Natural killer cell (primary cell): Measurements from ENCODE around the gene ZBTB32. TPM values are rescaled to one million over a fixed set of nuclear protein-coding genes. Genes with fewer than 3 reads are reported as not detected.

Experiments used
- ATAC-seq, 3 donors: fragments of 150-1000 bp in 2 of 3; fragments of 200-7000 bp in 1 of 3; cut with Tn5 transposase; 1 replicate in 1 of 3; 2 replicates in 2 of 3; pipeline ENCODE4 v1.10.0; 2021; ENCODE audit warnings: mild to moderate bottlenecking in 2 of 3, moderate library complexity in 2 of 3
- DNase-seq, 2 donors: peaks; one replicate each; pipeline versions ENCODE4 v3.0.0 to v3.0.0-alpha.2; 2013 to 2021; ENCODE audit warnings: mixed read lengths in 1 of 2
- H3K27ac ChIP-seq: one replicate; pipeline ENCODE4 v1.5.1; 2013; ENCODE audit warnings: mild to moderate bottlenecking, low read length
- H3K27me3 ChIP-seq: one replicate; pipeline ENCODE4 v1.6.1; 2013; ENCODE audit warnings: low read length; ENCODE audit not compliant: control insufficient read depth, insufficient read depth
- H3K36me3 ChIP-seq: one replicate; pipeline ENCODE4 v1.6.1; 2013; ENCODE audit warnings: low read length; ENCODE audit not compliant: control insufficient read depth, insufficient read depth
- H3K4me1 ChIP-seq: one replicate; pipeline ENCODE4 v1.6.1; 2013; ENCODE audit warnings: low read length; ENCODE audit not compliant: control insufficient read depth, insufficient read depth
- H3K4me3 ChIP-seq: one replicate; pipeline ENCODE4 v1.5.1; 2013; ENCODE audit warnings: low read length
- H3K9me3 ChIP-seq: one replicate; pipeline ENCODE4 v1.6.1; 2013; ENCODE audit warnings: low read length; ENCODE audit not compliant: control insufficient read depth, insufficient read depth
- H3K27ac Mint-ChIP-seq, 2 donors: one replicate each; pipeline ENCODE4 v1.8.0; 2022; ENCODE audit warnings: mild to moderate bottlenecking in 2 of 2, mixed read lengths in 2 of 2, moderate library complexity in 1 of 2
- H3K27me3 Mint-ChIP-seq, 2 donors: one replicate each; pipeline ENCODE4 v1.8.0; 2022; ENCODE audit warnings: low read depth in 2 of 2, mixed read lengths in 2 of 2
- H3K36me3 Mint-ChIP-seq: one replicate; pipeline ENCODE4 v1.8.0; 2022; ENCODE audit warnings: mixed read lengths
- H3K4me1 Mint-ChIP-seq, 2 donors: one replicate each; pipeline ENCODE4 v1.8.0; 2022; ENCODE audit warnings: mixed read lengths in 2 of 2
- H3K4me3 Mint-ChIP-seq: one replicate; pipeline ENCODE4 v1.8.0; 2022; ENCODE audit warnings: mild to moderate bottlenecking, moderate library complexity, mixed read lengths
- H3K9me3 Mint-ChIP-seq, 2 donors: one replicate each; pipeline ENCODE4 v1.8.0; 2022; ENCODE audit warnings: mixed read lengths in 2 of 2
- WGBS: methylation state at CpG from one replicate; pipeline ENCODE4 v1.1.7; 2013; ENCODE audit warnings: missing lambda C conversion rate; ENCODE audit not compliant: insufficient coverage; 5-methylcytosine and 5-hydroxymethylcytosine counted together
- intact Hi-C: fragments of 100-400 bp; cut with micrococcal nuclease; formaldehyde crosslinking; loops from one replicate; pipeline ENCODE4 v1.14.2; 2022
- total RNA-seq, 4 donors: library from RNA; stranded (reverse); fragments of 120-200 nt in 1 of 4; gene quantifications; one replicate each; pipeline versions ENCODE4 v1.2.3 to v1.2.4, GENCODE V29; 2013 to 2022
- TF ChIP-seq, protein P1 (sequence below): fragments of 200-600 bp; IDR thresholded peaks from one replicate; pipeline ENCODE4 v1.8.0; 2022; ENCODE audit warnings: antibody characterized with exemption

Gene ZBTB32
- total RNA-seq, 3 donors from 2014 or later (not counting 1 experiment from before 2014, with no cell fraction given), result 0.27 to 1.8 (median 0.35) TPM

DNA sequence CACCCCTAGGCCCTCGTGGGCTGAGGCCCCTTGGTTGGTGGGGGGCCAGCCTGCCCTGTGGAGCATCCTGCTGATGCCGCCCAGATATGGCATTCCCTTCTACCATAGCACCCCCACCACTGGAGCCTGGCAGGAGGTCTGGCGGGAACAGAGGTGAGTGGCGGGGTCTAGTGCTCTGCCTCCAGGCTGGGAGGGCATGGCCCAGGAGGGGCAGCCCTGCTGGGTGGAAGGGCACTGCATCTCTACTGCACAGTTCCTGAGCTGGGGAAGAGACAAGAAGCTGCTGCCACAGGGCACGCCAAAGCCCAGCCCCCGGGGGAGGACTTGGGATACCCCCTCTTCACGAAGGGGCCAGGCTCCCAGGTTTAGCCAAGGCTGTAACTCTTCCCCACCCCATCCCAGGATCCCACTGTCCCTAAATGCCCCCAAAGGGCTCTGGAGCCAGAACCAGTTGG, 11.0 kb downstream of the ZBTB32 start:
- Mint-ChIP-seq H3K27ac (no peak overlapping the region), H3K9me3 (no peaks in the 10 kb centered on the region), H3K36me3 (no peaks in the 10 kb centered on the region), H3K27me3 (no peaks in the 10 kb centered on the region), H3K4me3 (no peak overlapping the region), H3K4me1 (peaks cover 15 to 45% of the 10 kb centered on the region in 2 donors)
- ATAC-seq, result no peak
- Histone ChIP-seq H3K27ac (peak overlapping the region; percentile 79), H3K9me3 (no peaks in the 10 kb centered on the region), H3K36me3 (peaks cover 4% of the 10 kb centered on the region), H3K4me3 (no peak overlapping the region), H3K4me1 (peaks cover 53% of the 10 kb centered on the region), H3K27me3 (no peaks in the 10 kb centered on the region)
- intact Hi-C loops, result no loop called here
- WGBS, result 89% methylated on average over 7 of the region's 7 CpGs
- no peak for DNase-seq
- TF ChIP-seq, protein P1, sequence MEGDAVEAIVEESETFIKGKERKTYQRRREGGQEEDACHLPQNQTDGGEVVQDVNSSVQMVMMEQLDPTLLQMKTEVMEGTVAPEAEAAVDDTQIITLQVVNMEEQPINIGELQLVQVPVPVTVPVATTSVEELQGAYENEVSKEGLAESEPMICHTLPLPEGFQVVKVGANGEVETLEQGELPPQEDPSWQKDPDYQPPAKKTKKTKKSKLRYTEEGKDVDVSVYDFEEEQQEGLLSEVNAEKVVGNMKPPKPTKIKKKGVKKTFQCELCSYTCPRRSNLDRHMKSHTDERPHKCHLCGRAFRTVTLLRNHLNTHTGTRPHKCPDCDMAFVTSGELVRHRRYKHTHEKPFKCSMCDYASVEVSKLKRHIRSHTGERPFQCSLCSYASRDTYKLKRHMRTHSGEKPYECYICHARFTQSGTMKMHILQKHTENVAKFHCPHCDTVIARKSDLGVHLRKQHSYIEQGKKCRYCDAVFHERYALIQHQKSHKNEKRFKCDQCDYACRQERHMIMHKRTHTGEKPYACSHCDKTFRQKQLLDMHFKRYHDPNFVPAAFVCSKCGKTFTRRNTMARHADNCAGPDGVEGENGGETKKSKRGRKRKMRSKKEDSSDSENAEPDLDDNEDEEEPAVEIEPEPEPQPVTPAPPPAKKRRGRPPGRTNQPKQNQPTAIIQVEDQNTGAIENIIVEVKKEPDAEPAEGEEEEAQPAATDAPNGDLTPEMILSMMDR, result no peak

DNA sequence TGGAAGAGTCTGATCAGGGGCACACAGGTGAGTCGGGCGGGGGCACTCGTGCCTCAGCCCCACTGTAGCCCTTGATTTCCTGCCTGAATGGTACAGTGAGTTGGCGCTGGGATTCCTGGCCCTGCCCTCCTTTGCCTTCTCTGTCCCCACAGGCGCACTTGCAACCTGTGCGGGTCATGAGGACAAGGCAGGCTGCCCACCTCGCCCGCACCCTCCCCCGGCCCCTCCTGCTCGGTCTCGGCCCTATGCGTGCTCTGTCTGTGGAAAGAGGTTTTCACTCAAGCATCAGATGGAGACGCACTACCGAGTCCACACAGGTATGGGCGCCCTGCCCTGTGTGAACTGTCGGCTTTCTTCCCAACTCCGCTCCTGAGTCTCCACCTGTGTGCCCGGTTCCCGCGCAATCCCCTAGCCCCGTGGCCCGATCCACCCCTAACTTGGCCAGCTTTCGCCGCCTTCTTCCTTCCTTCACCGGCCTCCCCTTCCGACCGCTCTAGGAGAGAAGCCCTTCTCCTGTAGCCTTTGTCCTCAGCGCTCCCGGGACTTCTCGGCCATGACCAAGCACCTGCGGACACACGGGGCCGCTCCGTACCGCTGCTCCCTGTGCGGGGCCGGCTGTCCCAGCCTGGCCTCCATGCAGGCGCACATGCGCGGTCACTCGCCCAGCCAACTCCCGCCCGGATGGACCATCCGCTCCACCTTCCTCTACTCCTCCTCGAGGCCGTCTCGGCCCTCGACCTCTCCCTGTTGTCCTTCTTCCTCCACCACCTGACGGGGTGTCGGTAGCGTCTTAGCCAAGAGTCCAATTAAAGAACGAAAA, 11.8 kb downstream of the ZBTB32 start:
- Mint-ChIP-seq H3K4me1 (peaks cover 16 to 51% of the 10 kb centered on the region in 2 donors), H3K4me3 (peak overlapping the region; percentile 99)
- DNase-seq, result peak in 1 of 2 donors; percentile 55

DNA sequence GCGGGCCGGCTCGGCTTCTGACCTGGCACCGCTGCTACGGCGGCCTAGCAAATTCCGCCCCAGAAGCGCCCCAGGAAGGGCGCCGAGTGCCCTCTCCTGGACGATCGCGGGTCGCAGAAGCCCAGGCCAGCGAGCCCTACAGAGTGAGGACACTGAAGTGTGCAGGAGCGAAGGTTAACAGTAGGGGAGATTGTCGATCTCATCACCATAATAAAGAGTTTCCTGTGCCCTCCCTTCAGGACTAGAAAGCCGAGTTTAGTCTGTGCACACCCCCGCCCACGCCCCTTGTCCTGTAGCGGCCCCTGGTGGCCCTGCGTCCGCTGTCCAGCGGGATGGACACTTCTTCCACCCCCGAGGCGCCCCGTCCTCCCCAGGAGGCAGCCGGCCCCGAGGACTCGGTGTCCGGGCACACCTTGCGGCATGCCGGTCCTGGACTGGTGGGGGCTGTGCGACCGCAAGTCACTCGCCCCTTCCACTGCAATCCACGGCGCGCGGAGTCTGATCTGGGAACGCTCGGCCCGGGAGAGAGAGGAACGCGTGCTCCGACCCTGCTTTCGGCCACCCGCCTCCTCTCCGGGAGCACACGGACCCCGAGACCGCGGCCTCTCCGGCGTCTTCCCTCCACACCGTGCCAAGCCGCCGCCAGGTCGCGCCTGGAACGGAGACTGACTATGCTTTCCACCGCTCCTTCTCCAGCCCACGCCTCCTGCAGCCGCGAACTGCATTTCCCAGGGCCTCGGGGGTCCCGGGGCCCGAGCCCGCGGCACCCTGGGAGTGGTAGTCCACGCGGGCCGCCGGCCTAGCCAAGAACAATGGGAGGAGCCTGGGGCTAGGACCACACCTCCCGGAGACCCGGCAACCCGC, 12.7 kb downstream of the ZBTB32 start:
- Mint-ChIP-seq H3K4me1 (peaks cover 16 to 57% of the 10 kb centered on the region in 2 donors), H3K27ac (peak overlapping the region; percentile 94 to 98), H3K4me3 (peak overlapping the region; percentile 99), H3K36me3 (no peaks in the 10 kb centered on the region), H3K27me3 (no peaks in the 10 kb centered on the region), H3K9me3 (no peaks in the 10 kb centered on the region)
- H3K27ac ChIP-seq, result peak overlapping the region; percentile 79
- TF ChIP-seq, protein P1, result peak; percentile 95
- peaks cover 10% of the 10 kb centered on the region for H3K36me3 ChIP-seq
- 0% methylated on average over 74 of the region's 77 CpGs for WGBS
- H3K4me1 ChIP-seq, result peaks cover 48% of the 10 kb centered on the region
- intact Hi-C loops, result loop anchor here (1.0 to 2.0 kb wide), 8 partner anchors 15 to 214 kb away; partner anchors contain the start of genes PSENEN, RBM42 and U2AF1L4
- no peaks in the 10 kb centered on the region for H3K9me3 ChIP-seq
- ATAC-seq (peak; percentile 83 to 93 (median 86)), DNase-seq (peak; percentile 89 to 98)
- no peaks in the 10 kb centered on the region for H3K27me3 ChIP-seq
- H3K4me3 ChIP-seq, result peak overlapping the region; percentile 86

More for the DNA sequence above, 11.8 kb downstream of the ZBTB32 start:
- no peaks in the 10 kb centered on the region for H3K27me3 Mint-ChIP-seq
- H3K27ac Mint-ChIP-seq, result peak overlapping the region; percentile 94 to 98
- intact Hi-C loops, result loop anchor here (1.0 to 2.0 kb wide), 4 partner anchors 14 to 205 kb away; partner anchors contain the start of gene RBM42
- ATAC-seq, result no peak
- no peaks in the 10 kb centered on the region for H3K9me3 ChIP-seq
- H3K4me3 ChIP-seq, result peak overlapping the region; percentile 86
- peaks cover 7% of the 10 kb centered on the region for H3K36me3 ChIP-seq
- WGBS, result 2% methylated on average over 52 of the region's 52 CpGs
- TF ChIP-seq, protein P1, result no peak
- H3K4me1 ChIP-seq, result peaks cover 53% of the 10 kb centered on the region
- no peaks in the 10 kb centered on the region for H3K27me3 ChIP-seq
- H3K27ac ChIP-seq, result peak overlapping the region; percentile 79
- H3K9me3 Mint-ChIP-seq, result no peaks in the 10 kb centered on the region
- no peaks in the 10 kb centered on the region for H3K36me3 Mint-ChIP-seq
